Neural cell (in vitro differentiated cells): ENCODE results near the gene TDRD6. TPM values are rescaled to one million over a fixed set of nuclear protein-coding genes. Genes with fewer than 3 reads are reported as not detected.

Experiments used
- H2AFZ ChIP-seq: fragments of 200-600, 300-800 bp; sonication (generic), shearing (Covaris generic); 2 replicates; pipeline ENCODE4 v1.6.0; 2014; ENCODE audit warnings: low read depth, mild to moderate bottlenecking, antibody characterized with exemption, low read length, moderate library complexity
- H3F3A ChIP-seq: fragments of 200-600 bp; shearing (Covaris generic); 2 replicates; pipeline ENCODE4 v1.6.1; 2016; ENCODE audit warnings: mild to moderate bottlenecking, moderate library complexity, mixed read lengths, antibody characterized with exemption, low read length; ENCODE audit not compliant: insufficient read depth, poor library complexity, severe bottlenecking
- H3K27ac ChIP-seq: fragments of 200-600, 300-800 bp; sonication (generic), shearing (Covaris generic); 2 replicates; pipeline ENCODE4 v1.5.1; 2014; ENCODE audit warnings: mild to moderate bottlenecking, low read length, moderate library complexity
- H3K27me3 ChIP-seq: fragments of 300-800, 200-600 bp; sonication (generic), shearing (Covaris generic); 2 replicates; pipeline ENCODE4 v1.6.0; 2014; ENCODE audit warnings: mild to moderate bottlenecking, low read depth, low read length, moderate library complexity; ENCODE audit not compliant: insufficient read depth
- H3K36me3 ChIP-seq: fragments of 300-800, 200-600 bp; sonication (generic), shearing (Covaris generic); 2 replicates; pipeline ENCODE4 v1.5.1; 2014; ENCODE audit warnings: mild to moderate bottlenecking, antibody characterized with exemption, low read length, moderate library complexity; ENCODE audit not compliant: insufficient read depth
- H3K4me2 ChIP-seq: fragments of 300-800, 200-600 bp; sonication (generic), shearing (Covaris generic); 2 replicates; pipeline ENCODE4 v1.6.0; 2014; ENCODE audit warnings: mild to moderate bottlenecking, low read length
- H3K4me3 ChIP-seq: fragments of 300-800, 200-600 bp; sonication (generic), shearing (Covaris generic); 2 replicates; pipeline ENCODE4 v1.5.1; 2014; ENCODE audit warnings: mild to moderate bottlenecking, low read length, moderate library complexity
- H3K79me2 ChIP-seq: fragments of 200-600 bp; shearing (Covaris generic); replicated peaks from 2 replicates; pipeline ENCODE4 v1.6.0; 2014; ENCODE audit warnings: mild to moderate bottlenecking, low read length, moderate library complexity; ENCODE audit not compliant: insufficient read depth
- H3K9ac ChIP-seq: fragments of 300-800, 200-600 bp; sonication (generic), shearing (Covaris generic); 2 replicates; pipeline ENCODE4 v1.6.1; 2016; ENCODE audit warnings: mild to moderate bottlenecking, low read length, mixed read lengths
- H3K9me2 ChIP-seq: fragments of 200-600 bp; shearing (Covaris generic); 2 replicates; pipeline ENCODE4 v1.6.1; 2016; ENCODE audit warnings: mild to moderate bottlenecking, low read length, mixed read lengths; ENCODE audit not compliant: insufficient read depth
- H3K9me3 ChIP-seq: fragments of 200-600, 300-800 bp; sonication (generic), shearing (Covaris generic); 2 replicates; pipeline ENCODE4 v1.6.1; 2016; ENCODE audit warnings: mild to moderate bottlenecking, mixed run types, low read length, moderate library complexity, mixed read lengths
- H4K20me1 ChIP-seq: fragments of 200-600 bp; shearing (Covaris generic); 2 replicates; pipeline ENCODE4 v1.6.1; 2016; ENCODE audit warnings: mild to moderate bottlenecking, mixed run types; ENCODE audit not compliant: insufficient read depth
- EP300 ChIP-seq: fragments of 450-650 bp; conservative IDR thresholded peaks from 2 replicates; pipeline ENCODE4 v1.6.1; 2014; ENCODE audit warnings: antibody characterized with exemption, mild to moderate bottlenecking, moderate library complexity; ENCODE audit not compliant: poor library complexity, severe bottlenecking
- EZH2 ChIP-seq: fragments of 200-600, 300-800 bp; shearing (Covaris generic), sonication (generic); IDR thresholded peaks from 2 replicates; pipeline ENCODE4 v1.6.1; 2014; ENCODE audit warnings: antibody characterized with exemption, low read length, borderline replicate concordance, mild to moderate bottlenecking; ENCODE audit not compliant: insufficient read depth, poor library complexity, severe bottlenecking
- MXI1 ChIP-seq: fragments of 450-650 bp; conservative IDR thresholded peaks from 2 replicates; pipeline ENCODE4 v1.6.1; 2014; ENCODE audit warnings: antibody characterized with exemption, mild to moderate bottlenecking; ENCODE audit not compliant: poor library complexity, severe bottlenecking
- POLR2AphosphoS5 ChIP-seq: IDR thresholded peaks from 2 replicates; pipeline ENCODE4 v1.6.1; 2012
- RAD21 ChIP-seq: fragments of 450-650 bp; conservative IDR thresholded peaks from 2 replicates; pipeline ENCODE4 v1.6.1; 2014; ENCODE audit warnings: antibody characterized with exemption, mild to moderate bottlenecking, moderate library complexity
- SMC3 ChIP-seq: fragments of 450-650 bp; conservative IDR thresholded peaks from 2 replicates; pipeline ENCODE4 v1.6.1; 2014; ENCODE audit warnings: antibody characterized with exemption, mild to moderate bottlenecking, moderate library complexity; ENCODE audit not compliant: poor library complexity
- TAF1 ChIP-seq: IDR thresholded peaks from 2 replicates; pipeline ENCODE4 v1.6.1; 2012; ENCODE audit warnings: low read depth
- polyA plus RNA-seq: library from polyadenylated mRNA; depleted of rRNA; stranded (reverse); fragments of >200 nt; gene quantifications from 2 replicates; pipeline ENCODE4 v1.2.3, GENCODE V29; 2014
- TF ChIP-seq, protein P1 (sequence below): IDR thresholded peaks from 2 replicates; pipeline ENCODE4 v1.6.1; 2012; ENCODE audit warnings: borderline replicate concordance
- TF ChIP-seq, protein P2 (sequence below): fragments of 450-650 bp; IDR thresholded peaks from 2 replicates; pipeline ENCODE4 v1.5.1; 2014; ENCODE audit warnings: antibody characterized with exemption, mild to moderate bottlenecking, moderate library complexity; ENCODE audit not compliant: poor library complexity, severe bottlenecking

Gene TDRD6
- polyA plus RNA-seq, 1 donor from 2014 or later = 0.92 TPM

DNA sequence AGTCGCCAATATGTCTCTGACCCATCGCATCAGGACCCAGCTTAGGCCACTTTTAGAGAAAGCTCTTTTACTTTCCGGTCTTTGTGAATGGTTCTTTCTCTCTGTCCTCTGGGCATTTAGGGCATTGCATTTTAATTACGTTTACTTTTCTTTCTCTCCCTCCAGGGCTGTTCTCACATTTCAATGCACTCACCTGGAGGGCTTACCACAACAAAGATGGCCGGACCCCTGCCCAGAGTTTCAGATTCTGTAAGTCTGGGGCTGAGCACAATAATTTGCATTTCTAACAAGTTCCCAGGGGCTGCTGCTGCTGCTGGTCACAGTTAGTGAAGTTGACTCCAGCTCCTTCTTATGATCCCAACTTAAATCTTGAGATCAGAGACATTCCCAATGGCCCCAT, 62.0 kb downstream of the TDRD6 start:
- Histone ChIP-seq H3K4me2 (no peak overlapping the region), H4K20me1 (no peaks in the 10 kb centered on the region), H3K36me3 (no peaks in the 10 kb centered on the region), H3K9me3 (no peaks in the 10 kb centered on the region), H3K4me3 (no peak overlapping the region), H3K9ac (no peak overlapping the region), H3F3A (no peaks in the 10 kb centered on the region), H3K27ac (no peak overlapping the region), H3K27me3 (no peaks in the 10 kb centered on the region), H2AFZ (no peak overlapping the region), H3K9me2 (no peaks in the 10 kb centered on the region), H3K79me2 (no peaks in the 10 kb centered on the region)
- TF ChIP-seq, protein P1, sequence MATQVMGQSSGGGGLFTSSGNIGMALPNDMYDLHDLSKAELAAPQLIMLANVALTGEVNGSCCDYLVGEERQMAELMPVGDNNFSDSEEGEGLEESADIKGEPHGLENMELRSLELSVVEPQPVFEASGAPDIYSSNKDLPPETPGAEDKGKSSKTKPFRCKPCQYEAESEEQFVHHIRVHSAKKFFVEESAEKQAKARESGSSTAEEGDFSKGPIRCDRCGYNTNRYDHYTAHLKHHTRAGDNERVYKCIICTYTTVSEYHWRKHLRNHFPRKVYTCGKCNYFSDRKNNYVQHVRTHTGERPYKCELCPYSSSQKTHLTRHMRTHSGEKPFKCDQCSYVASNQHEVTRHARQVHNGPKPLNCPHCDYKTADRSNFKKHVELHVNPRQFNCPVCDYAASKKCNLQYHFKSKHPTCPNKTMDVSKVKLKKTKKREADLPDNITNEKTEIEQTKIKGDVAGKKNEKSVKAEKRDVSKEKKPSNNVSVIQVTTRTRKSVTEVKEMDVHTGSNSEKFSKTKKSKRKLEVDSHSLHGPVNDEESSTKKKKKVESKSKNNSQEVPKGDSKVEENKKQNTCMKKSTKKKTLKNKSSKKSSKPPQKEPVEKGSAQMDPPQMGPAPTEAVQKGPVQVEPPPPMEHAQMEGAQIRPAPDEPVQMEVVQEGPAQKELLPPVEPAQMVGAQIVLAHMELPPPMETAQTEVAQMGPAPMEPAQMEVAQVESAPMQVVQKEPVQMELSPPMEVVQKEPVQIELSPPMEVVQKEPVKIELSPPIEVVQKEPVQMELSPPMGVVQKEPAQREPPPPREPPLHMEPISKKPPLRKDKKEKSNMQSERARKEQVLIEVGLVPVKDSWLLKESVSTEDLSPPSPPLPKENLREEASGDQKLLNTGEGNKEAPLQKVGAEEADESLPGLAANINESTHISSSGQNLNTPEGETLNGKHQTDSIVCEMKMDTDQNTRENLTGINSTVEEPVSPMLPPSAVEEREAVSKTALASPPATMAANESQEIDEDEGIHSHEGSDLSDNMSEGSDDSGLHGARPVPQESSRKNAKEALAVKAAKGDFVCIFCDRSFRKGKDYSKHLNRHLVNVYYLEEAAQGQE = no peak
- no peak for TF ChIP-seq RAD21
- TF ChIP-seq EZH2 = no peak
- no peak for TF ChIP-seq EP300
- TF ChIP-seq, protein P2, sequence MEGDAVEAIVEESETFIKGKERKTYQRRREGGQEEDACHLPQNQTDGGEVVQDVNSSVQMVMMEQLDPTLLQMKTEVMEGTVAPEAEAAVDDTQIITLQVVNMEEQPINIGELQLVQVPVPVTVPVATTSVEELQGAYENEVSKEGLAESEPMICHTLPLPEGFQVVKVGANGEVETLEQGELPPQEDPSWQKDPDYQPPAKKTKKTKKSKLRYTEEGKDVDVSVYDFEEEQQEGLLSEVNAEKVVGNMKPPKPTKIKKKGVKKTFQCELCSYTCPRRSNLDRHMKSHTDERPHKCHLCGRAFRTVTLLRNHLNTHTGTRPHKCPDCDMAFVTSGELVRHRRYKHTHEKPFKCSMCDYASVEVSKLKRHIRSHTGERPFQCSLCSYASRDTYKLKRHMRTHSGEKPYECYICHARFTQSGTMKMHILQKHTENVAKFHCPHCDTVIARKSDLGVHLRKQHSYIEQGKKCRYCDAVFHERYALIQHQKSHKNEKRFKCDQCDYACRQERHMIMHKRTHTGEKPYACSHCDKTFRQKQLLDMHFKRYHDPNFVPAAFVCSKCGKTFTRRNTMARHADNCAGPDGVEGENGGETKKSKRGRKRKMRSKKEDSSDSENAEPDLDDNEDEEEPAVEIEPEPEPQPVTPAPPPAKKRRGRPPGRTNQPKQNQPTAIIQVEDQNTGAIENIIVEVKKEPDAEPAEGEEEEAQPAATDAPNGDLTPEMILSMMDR = no peak
- no peak for TF ChIP-seq POLR2AphosphoS5
- no peak for TF ChIP-seq MXI1
- no peak for TF ChIP-seq TAF1
- TF ChIP-seq SMC3 = no peak

DNA sequence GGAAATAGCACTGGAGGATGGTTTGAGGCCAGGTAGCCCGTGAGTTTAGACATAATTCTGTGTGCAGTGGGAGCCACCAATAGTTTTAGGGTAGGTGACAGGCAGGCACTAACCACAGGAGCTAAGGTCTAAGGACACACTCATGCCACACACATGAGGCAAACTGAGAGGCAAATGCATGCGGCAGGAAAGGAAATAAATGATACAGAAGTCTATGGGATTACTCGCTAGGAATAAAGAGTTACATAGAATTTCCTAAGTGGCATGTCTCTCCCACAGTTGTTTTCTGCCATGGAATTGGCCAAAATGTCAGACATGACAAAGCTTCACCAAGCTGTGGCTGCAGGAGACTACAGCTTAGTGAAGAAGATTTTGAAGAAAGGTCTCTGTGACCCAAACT, 64.0 kb downstream of the TDRD6 start:
- H3K4me3 ChIP-seq = no peak overlapping the region
- no peak overlapping the region for H2AFZ ChIP-seq
- no peaks in the 10 kb centered on the region for H3F3A ChIP-seq
- H3K36me3 ChIP-seq = no peaks in the 10 kb centered on the region
- H3K27me3 ChIP-seq = no peaks in the 10 kb centered on the region
- H3K79me2 ChIP-seq = no peaks in the 10 kb centered on the region
- H3K27ac ChIP-seq = no peak overlapping the region
- H4K20me1 ChIP-seq = no peaks in the 10 kb centered on the region
- no peak overlapping the region for H3K4me2 ChIP-seq
- H3K9me3 ChIP-seq = no peaks in the 10 kb centered on the region
- H3K9ac ChIP-seq = no peak overlapping the region
- TF ChIP-seq TAF1 (no peak), POLR2AphosphoS5 (no peak), EZH2 (no peak), EP300 (no peak)
- TF ChIP-seq, protein P1 = no peak
- TF ChIP-seq, protein P2 = no peak
- H3K9me2 ChIP-seq = no peaks in the 10 kb centered on the region
